ENCODE results near the gene SPOCK1. TPM values are rescaled to one million over a fixed set of nuclear protein-coding genes. Genes with fewer than 3 reads are reported as not detected.

The SPOCK1 gene
- total and polyA plus RNA-seq, 2 of the 13 experiments (the other 11 are each of a cell fraction or from before 2014, with no cell fraction given), result 0.18 to 0.29 TPM

DNA sequence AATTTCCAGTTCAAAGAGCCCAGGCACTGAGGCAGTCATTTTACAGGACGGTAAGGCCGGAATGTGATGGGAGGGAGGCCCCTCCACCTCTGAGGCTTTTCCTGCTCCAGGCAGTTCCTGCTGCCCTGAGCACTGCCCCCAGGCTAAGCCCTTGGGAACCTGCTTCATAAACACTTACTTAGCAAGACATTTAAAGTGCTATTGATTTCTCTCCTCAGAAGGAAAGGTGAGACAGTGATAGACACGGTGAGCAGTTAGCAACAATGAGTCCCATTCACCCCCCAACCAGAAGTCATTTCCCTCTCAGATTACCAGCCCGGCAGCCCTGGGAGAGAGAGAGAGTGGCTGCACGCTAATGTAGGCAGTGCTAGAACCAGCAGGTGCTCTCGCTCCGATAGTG is 462.5 kb downstream of the SPOCK1 start (continued):
- TF ChIP-seq SMAD3 (CRISPR knock-in tag; IDR thresholded peaks at IDR 0.05) (no peak), STAG1 (CRISPR knock-in tag; IDR thresholded peaks at IDR 0.05) (no peak), KDM2A (CRISPR knock-in tag; IDR thresholded peaks at IDR 0.05; ENCODE audit: borderline replicate concordance, low read depth) (no peak), SAFB2 (CRISPR knock-in tag; IDR thresholded peaks at IDR 0.05; ENCODE audit: borderline replicate concordance, low read depth) (no peak), PCBP2 (optimal IDR thresholded peaks at IDR 0.05; ENCODE audit: low read depth, low read length, poor library complexity, severe bottlenecking) (no peak)
- TF ChIP-seq, protein P1, sequence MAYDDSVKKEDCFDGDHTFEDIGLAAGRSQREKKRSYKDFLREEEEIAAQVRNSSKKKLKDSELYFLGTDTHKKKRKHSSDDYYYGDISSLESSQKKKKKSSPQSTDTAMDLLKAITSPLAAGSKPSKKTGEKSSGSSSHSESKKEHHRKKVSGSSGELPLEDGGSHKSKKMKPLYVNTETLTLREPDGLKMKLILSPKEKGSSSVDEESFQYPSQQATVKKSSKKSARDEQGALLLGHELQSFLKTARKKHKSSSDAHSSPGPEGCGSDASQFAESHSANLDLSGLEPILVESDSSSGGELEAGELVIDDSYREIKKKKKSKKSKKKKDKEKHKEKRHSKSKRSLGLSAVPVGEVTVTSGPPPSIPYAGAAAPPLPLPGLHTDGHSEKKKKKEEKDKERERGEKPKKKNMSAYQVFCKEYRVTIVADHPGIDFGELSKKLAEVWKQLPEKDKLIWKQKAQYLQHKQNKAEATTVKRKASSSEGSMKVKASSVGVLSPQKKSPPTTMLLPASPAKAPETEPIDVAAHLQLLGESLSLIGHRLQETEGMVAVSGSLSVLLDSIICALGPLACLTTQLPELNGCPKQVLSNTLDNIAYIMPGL (CRISPR knock-in tag; IDR thresholded peaks at IDR 0.05; ENCODE audit: borderline replicate concordance in 1 of 2, low read depth in 1 of 2), result no peak

DNA sequence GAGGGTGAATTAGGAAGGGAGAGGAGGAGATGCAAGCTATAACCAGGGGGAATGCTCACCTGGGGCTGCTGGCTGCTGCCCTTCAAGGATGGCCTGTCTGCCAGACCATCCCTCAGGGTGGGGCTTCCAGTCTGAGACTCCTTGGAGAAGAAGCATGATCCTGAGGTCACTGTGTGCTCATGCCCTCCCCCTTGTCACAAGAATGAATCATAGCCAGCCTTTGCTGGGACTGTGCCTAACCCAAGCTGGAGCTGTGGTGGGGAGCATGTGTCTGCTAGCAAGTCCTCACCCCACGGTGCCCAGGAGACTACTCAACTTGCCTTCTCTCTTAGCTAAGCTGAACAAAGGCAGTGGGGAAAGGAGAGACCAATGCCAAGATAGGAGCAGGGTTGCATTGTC is 463.6 kb downstream of the SPOCK1 start:
- Histone ChIP-seq H3K9me3 (ENCODE audit: low read length) (no peaks in the 10 kb centered on the region), H2AFZ (ENCODE audit: low read length) (no peak overlapping the region), H4K20me1 (ENCODE audit: insufficient read depth, low read length) (no peaks in the 10 kb centered on the region), H3K4me3 (replicated peaks in 1 of 3; ENCODE audit: insufficient read depth in 1 of 3, low read depth in 2 of 3, low read length in 3 of 3) (no peak overlapping the region), H3K9ac (ENCODE audit: insufficient read depth, low read depth, low read length) (no peak overlapping the region), H3K4me2 (ENCODE audit: low read depth, low read length) (no peak overlapping the region), H3K4me1 (ENCODE audit: insufficient read depth, low read length) (no peaks in the 10 kb centered on the region), H3K36me3 (replicated peaks in 1 of 2; ENCODE audit: control insufficient read depth in 1 of 2, insufficient read depth in 2 of 2, low read length in 2 of 2) (no peaks in the 10 kb centered on the region), H3K79me2 (ENCODE audit: insufficient read depth, low read length) (no peaks in the 10 kb centered on the region), H3K27me3 (ENCODE audit: control insufficient read depth in 1 of 2, insufficient read depth in 2 of 2, low read length in 2 of 2) (no peaks in the 10 kb centered on the region; a peak in 1 of 5 replicates), H3K27ac (ENCODE audit: extremely low read length, insufficient read depth, low read length) (no peak overlapping the region)
- ATAC-seq (no peak), DNase-seq (ENCODE audit: low spot score) (no peak), FAIRE-seq (no peak)
- no TSS peak for BruUV-seq (replicated peaks)
- CTCF ChIA-PET (ENCODE audit: low intra/inter-chr PET ratio, low total read pairs), result no interaction called here
- WGBS (ENCODE audit: low lambda C conversion rate), result 0% methylated on average over 1 of the region's 1 CpG
- in situ Hi-C loops (cut with HindIII; ENCODE audit: extremely low pct_ligation_motif_present, low pct_unique_long_range_greater_than_20kb), result no loop called here
- intact Hi-C loops (cut with micrococcal nuclease; ENCODE audit: unreplicated experiment), result no loop called here
- POLR2A ChIA-PET, result no interaction called here
- no peak for TF ChIP-seq PAF1 (CRISPR knock-in tag; IDR thresholded peaks at IDR 0.05)
- no peak for TF ChIP-seq ZNF432 (CRISPR knock-in tag; IDR thresholded peaks at IDR 0.05; ENCODE audit: borderline replicate concordance)
- no peak for TF ChIP-seq NFIC (IDR thresholded peaks at IDR 0.05; ENCODE audit: low read length)
- TF ChIP-seq ZNF616 (CRISPR knock-in tag; IDR thresholded peaks at IDR 0.05; ENCODE audit: low read depth), result no peak
- TF ChIP-seq CENPX (CRISPR knock-in tag; IDR thresholded peaks at IDR 0.05), result no peak
- TF ChIP-seq ZNF253 (CRISPR knock-in tag; IDR thresholded peaks at IDR 0.05; ENCODE audit: borderline replicate concordance), result no peak
- TF ChIP-seq, protein P2, sequence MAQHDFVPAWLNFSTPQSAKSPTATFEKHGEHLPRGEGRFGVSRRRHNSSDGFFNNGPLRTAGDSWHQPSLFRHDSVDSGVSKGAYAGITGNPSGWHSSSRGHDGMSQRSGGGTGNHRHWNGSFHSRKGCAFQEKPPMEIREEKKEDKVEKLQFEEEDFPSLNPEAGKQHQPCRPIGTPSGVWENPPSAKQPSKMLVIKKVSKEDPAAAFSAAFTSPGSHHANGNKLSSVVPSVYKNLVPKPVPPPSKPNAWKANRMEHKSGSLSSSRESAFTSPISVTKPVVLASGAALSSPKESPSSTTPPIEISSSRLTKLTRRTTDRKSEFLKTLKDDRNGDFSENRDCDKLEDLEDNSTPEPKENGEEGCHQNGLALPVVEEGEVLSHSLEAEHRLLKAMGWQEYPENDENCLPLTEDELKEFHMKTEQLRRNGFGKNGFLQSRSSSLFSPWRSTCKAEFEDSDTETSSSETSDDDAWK (CRISPR knock-in tag; IDR thresholded peaks at IDR 0.05), result no peak
- no peak for TF ChIP-seq TEAD2 (CRISPR knock-in tag; IDR thresholded peaks at IDR 0.05)
- no peak for TF ChIP-seq KDM5A (IDR thresholded peaks at IDR 0.05; ENCODE audit: borderline replicate concordance, low read length)
- TF ChIP-seq, protein P3, sequence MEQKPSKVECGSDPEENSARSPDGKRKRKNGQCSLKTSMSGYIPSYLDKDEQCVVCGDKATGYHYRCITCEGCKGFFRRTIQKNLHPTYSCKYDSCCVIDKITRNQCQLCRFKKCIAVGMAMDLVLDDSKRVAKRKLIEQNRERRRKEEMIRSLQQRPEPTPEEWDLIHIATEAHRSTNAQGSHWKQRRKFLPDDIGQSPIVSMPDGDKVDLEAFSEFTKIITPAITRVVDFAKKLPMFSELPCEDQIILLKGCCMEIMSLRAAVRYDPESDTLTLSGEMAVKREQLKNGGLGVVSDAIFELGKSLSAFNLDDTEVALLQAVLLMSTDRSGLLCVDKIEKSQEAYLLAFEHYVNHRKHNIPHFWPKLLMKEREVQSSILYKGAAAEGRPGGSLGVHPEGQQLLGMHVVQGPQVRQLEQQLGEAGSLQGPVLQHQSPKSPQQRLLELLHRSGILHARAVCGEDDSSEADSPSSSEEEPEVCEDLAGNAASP (CRISPR knock-in tag; IDR thresholded peaks at IDR 0.05; ENCODE audit: borderline replicate concordance), result no peak
- no peak for TF ChIP-seq IRX3 (CRISPR knock-in tag; IDR thresholded peaks at IDR 0.05; ENCODE audit: borderline replicate concordance, low read depth)
- no peak for TF ChIP-seq ZFP62 (CRISPR knock-in tag; IDR thresholded peaks at IDR 0.05)
- no peak for TF ChIP-seq NCOA2 (CRISPR knock-in tag; IDR thresholded peaks at IDR 0.05)
- no peak for TF ChIP-seq ONECUT2 (CRISPR knock-in tag; IDR thresholded peaks at IDR 0.05)
- TF ChIP-seq ZNF605 (CRISPR knock-in tag; IDR thresholded peaks at IDR 0.05), result no peak
